ENCODE results near the gene MVB12B.

Gene MVB12B

DNA sequence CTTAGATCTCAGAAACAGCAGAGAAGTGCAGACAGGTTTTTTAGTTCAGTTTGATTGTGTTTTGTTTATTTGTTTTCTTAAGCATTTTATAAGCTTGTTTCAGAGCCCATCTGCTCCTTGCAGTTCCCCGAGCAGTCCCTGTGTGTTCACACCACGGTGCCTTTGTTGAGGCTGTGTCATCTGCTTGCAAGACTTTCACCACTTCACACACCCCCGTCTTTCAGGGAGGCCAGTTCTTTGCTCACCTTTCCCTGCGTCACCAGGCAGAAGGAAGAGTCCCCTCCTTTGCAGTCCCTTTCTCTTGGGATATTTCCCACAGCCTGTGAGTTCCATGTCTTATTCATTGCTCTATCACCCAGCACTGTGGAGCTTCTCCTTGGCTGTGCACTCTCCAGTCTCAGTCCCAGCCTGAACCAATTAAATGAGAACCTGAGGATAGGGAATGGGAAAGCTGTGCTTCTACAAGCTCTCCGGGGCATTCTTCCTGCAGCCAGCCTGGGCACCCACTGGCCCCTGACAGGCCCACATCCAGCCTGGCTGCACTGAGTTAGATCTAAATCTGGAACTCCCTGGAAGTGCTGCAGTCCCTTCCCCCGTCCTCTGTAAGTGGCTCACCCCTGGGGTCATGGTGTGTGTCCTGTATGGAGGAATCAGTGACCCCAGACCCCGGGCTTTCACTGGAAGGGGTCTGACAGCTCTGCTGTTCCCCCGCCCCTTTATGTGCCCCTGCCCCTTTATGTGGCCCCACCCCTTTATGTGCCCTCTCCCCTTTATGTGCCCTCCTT is 5.5 kb downstream of the MVB12B start:
- DNase-seq: no peak

DNA sequence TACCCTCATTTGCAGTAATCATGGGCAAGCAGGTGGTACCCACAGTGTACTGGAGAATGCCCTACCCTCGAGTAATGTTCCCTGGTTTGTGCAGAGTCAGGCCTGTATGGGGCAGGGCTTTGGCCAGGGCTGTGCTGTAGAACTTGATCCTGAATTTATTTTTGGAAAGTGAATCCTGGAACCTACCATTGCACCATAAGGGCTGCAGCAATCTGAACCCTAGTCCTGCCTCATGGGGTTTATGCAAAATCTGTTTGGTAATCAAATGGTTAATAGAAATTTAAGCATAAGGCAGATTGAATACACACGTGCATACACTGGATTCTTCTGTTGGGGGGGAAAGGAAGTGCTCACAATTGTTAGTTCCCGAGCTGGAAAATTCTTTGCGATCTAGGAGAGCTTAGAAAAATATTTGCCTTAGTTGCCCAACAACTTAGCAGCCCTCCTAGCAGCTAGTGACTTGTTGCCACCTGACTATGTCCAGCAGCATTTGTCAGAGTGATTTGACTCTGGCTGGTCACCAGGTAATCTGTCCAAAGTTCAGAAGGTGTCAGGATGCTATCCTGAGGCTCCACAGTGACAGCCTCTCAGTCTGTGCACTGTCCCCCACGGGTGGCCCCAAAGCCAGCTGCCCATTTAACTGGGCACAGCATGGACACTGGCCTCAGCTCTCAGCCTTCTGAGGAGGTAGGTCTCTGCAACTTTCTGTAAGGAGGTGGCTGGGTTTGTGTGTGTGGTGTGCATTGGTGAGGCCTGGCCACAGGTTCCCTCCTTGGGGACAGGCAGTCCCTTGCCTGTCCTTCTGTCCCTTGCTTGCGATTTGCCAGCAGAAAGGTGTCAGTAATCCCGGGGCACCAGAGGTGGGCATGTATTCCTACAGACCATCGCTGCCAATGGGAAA is 8.3 kb downstream of the MVB12B start:
- no peak for DNase-seq

DNA sequence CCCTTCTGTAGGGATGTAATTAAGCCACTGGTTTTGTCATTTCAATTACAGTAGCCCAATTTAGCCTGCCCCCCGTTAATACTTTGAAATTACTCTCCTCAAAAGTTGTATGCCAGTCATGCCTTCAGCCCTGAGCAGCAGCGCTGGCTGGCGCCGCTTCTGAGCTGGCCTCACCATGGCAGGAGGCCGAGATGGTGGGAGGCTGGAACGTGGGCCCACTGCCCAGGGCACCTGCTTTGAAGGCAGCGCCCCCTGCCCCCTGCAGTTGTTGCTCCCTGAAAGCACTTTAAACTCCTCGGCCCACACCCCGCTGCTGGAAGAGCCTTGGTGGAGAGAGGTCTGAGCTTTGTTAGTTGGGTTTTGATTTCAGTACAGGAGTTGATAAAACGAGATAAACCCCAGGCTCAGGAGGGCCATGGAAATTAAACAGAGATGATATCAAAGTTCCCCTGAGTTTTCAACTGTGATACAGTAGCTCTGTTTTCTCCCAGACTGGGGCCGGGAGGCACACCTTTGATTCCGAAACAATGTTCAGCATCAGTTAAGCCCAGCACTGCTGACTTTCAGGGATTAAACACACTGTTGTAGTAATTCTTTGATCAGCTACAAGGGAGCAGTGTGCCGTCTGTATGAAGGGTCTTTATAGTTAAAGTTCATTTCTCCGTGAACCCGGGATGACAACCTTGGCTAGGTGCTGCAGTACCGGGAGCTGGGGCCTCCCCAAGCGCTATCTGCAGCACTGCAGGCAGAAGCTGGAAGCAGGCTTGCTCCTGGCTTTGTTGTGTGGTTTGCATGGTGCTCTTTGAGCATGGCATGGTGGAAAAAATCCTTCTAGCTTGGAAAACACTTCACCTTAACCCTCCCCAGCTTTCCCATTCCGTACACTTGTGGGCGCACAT is 9.5 kb downstream of the MVB12B start:
- no peak for DNase-seq

DNA sequence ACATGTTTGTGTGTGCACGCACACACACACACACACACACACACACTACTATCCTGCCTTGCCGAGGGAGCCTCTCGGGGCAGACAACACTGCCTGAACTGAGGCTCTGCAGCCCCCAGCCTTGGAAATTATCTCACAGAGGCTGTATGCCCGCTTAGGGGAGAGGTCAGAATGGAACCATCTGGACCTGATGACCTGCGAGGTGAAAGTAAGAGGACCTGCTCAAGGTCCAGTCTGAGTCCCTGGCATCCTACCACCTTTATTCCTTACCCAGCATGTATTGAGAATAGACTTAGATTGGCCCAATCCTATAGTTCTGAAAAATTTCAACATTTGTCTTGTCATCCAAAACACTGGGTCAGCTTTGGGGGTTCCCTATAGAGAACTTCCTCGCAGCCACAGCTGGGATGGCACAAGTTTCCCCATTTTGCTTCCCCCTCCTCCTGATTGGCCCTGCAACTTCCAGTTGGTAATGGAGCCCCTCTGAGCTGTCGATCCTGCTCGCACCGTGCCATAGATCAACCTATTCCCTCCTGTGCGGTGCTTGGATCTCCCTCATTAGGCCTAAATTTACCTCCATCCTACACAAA is 10.2 kb downstream of the MVB12B start:
- no peak for DNase-seq

DNA sequence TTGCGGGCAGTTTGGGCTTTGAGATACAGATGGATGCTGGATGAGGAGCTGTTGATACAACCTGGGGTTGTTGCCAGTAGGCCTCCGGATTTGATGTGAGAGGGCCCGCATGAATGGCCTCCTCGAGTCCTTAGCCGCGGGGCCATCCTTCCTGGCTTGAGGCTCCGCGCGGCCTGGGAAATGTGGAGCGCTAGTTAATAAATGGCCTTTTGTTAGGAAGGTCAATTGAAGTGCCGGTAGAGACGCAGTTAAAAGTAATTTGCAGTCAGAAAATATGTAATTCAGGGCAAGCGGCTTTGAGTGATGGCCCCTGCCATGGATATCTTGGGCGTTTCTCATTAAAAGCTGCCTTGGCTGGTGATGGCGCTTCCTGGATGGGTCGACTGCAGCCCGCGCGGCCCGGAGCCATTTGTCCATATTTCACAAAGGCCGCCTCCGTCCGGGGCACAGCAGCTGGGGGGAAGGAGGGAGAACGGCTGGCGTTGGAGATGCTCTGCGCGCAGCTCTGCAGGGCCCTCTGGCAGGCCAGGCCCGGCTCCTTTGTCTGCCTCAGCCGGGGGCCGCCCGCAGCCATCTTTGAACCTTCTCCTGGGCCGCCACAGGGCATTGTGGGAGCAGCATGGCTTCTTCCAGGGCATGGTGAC is 11.2 kb downstream of the MVB12B start:
- DNase-seq: no peak

DNA sequence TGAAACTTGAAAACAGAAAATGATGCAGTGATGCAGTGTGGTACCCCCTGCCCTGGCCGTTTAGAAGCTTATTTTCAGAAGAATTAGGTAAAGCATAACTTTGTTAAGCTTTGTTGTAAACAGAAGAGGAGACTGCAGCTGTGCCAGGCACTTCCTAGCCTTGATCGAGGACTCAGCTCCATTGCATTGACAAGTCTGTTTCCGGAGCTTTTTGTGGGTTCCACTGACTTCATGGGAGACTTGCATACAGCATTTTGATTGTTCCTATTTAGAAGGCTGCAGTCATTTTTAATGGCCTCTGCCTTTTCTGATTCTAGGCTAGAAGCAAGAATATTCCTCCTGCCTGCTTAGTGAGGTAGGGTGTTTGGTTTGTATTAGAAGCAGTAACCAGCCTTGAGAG is 12.3 kb downstream of the MVB12B start:
- DNase-seq: no peak

DNA sequence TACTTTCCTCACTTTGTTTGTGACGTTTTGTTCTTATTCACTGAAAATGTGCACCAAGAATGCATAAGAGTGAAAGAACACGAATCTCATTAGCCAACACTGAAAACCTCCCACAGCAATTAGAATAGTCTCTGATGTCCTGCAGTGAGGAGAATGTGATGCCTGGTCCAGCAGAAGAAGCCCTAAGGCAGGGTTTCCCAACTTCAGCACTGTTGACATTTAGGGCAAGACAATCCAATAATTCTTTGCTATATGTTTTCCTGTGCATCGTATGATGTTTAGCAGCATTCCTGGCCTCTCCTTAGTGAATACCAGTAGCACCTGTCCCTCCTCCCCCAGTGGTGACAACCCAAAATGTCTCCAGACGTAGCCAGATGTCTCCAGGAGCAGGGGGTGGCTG is 14.8 kb downstream of the MVB12B start:
- no peak for DNase-seq

DNA sequence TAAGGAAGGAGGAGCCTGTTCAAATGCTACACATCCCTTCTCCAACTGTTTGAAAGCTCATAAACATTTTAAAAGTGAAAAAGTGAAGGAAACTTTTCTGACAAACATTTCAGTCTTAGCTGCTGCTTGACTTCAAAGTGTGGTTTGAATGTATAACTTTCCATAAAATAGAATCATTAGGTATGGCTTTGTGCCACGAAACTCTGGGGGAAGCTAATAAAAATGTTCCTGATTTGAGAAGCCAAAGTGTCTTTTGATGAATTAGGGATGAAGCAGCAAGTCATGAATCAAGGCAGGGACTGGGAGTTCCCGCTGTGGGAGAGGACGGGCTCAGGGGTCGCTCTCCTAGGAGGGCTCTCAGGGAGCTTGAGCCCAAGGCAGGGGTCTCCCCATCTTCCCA is 15.3 kb downstream of the MVB12B start:
- no peak for DNase-seq

DNA sequence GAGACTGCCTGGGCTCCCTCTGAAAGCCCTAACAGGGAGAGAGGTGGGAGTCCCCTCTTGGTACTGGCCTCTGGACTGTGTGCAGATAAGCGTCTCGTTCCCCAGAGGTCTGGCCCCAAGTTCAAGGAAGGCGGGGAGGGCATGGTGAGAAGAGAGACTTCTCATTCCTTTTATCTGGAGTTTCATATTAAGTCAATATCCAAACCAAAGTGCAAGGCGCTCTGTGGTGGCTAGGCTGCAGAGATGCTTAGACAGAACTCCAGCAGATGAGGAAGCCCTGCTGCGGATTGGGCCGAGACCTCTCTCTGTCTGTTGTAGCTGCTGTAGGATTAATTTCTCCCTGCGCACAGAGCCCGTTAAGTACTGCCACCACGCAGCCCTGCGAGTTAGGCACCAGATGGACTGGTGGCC is 16.0 kb downstream of the MVB12B start:
- no peak for DNase-seq

DNA sequence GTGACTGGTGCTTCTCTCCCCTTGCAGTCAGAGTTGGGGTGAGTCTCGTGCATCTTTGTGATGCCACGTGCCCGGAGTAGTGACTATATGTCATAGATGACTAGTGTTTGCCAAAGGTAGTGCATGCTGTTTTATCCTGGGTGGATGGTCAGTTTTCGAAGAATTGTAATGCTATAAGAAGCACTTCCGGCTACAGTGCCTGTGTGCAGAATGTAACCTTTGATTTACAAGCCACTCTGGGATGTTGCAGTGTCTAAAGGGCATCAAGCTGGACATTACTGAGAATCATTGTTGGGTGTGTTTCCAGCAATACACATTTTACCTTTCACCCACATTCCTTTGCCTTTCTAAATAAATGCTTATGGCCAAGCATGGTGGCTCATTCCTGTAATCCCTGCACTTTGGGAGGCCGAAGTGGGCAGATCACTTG is 16.7 kb downstream of the MVB12B start:
- DNase-seq: no peak

DNA sequence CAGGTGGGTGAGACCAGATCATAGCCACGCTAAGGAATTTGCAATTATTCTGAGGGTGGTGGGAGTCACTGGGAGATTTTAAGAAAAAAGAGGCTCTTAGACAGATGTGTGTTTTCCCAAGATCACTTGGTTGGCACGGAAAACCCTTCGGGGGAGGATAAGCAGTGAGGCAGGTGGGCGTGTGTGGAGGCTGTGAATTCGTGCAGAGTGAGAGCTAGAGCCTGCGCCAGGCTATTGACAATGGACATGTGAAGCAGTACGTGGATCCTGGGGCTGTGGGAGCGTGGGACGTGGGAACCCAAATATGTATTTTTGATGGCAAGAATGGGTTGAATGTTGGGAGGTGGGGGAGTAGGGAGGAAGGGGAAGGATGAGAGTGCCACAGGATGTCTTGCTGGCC is 19.4 kb downstream of the MVB12B start:
- no peak for DNase-seq

DNA sequence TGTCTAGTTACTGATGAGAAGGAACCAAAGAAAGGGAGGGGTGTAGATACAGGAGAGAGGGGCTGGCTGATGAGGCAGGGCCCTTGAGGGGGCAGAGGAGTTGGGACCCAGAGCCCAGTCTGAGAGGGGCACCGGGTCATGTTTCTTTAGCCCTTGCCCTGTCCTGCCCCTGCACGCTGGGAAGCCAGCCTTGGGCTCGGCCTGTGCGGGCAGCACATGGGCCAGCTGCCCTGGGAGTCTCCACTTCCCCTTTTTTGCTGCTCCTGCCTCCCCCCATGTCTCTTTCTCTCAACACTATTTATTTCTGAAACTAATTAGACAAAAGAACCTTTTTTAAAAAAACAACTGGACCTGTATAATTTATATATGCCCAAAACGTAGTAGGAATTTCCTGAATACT is 20.5 kb downstream of the MVB12B start:
- DNase-seq: no peak

DNA sequence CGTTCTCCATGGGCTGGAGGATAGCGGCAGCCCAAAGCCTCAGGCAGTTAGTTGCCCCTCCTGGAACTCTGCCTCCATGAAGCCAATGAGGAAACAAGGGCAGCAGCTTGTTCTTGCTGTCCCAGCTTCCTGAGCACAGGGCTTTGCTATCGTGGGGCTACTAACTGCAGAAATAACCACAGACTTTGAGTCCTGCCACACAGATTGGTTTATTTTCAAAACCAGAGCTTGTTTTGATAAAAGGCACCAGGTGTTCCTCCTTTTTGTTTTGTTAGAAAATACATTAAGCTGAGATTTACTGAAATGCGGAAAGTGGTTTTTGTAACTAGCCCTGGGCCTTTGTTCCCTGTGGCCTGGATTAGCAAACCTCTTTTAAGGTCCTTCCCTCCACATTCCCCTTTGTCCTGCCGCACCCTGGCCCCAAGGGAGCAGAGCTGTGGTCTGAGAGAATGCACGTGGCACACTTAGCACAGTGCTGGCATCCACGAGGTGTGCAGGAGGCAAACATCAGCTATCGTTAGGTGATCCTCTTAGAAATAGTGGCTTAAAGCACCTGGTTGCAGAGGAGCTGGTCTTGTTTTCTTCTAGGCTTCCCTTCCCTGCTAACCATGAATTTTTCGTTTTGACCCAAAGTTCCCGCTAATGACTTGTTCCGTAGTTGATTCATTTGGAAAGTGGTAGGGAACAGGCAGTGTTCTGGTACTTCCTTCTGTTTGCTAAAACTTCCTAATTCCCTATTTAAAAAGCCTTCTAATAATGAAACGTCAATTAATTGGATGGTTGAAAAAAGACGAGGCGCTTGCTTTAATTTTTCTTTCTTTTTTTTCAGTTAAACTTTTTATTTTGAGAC is 21.5 kb downstream of the MVB12B start:
- no peak for DNase-seq

DNA sequence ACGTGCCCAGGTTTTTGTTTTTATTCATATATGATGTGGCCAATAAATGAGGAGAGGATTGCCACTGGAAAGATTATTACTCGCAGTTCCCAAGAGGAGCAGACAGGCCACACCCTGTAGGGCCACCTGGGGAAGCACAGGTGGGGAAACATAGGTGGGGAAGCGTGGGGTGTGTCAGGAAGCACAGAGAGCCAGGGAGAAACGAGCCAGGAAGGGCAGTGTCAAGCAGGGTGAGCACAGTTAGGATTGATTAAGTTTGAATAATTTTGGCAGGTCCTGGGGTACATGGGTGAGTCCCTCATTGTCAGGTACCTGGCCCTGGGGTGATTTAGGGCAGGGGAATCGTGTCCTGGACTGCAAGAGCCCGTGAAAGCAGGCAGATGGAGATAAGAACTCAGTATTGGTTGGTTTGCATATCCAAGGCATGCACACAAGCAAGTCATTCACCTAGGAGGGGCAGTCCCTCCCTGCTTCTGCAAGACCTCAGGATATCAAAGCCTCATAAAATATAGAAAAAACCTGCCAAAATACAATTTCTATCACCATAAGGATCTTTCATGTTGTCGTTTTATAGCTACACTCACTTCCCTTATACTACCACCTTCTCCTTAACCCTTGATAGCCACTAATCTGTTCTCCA is 22.4 kb downstream of the MVB12B start:
- DNase-seq: no peak

DNA sequence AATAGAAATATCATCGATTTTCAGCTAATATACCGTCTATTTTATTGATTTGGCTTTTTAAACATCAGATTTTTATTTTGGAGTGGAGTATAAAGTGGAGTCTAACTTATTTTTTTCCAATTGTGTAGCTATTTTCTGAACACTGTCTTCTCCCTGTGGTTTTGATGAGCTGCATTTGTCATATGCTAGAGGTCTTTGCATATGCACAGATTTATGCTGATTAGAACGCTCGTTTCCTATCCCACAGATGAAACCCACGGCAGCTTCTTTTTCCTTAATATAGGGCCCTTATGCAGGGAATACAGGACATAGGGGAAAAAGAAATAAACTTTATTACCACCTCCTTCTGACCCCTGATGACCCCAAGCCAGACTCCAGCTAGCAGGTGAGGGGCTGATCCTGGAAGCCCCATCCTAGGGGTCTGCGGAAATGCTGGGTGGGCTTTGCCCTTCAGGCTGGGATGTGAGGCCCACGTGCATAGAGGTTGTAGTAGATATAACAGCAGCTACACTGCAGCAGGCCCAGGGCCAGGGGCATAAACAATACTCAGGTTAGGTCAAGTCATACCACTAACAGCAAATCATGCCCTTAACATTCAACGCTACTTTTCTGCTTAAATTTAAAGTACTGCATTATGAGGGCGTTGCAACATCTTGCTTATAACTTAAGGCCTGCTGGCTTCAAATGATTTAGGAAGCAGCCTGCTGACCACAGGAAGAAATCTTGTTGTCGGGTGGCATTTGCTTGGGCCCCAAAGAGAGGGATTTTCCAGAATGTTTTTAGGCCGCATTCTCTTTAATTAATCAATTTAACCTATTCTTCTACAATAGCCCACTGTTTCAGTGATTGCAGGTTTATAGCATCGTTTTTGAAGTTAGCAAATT is 28.5 kb downstream of the MVB12B start:
- no peak for DNase-seq

DNA sequence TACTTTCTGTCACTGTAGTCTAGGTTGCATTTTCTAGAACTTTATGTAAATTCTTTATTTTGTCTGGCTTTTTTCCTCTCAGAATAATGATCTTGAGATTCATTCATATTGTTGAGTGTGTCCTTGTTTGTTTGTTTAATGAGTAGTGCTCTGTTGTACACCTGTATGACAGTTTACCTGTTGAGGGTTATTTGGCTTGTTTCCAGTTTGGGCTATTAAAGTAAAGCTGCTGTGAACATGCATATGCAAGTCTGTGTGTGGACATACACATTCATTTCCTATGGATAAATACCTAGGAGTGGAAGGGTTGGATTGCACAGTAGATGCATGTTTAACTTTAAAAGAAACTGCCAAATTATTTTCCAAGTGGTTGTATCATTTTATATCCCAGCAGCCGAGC is 30.4 kb downstream of the MVB12B start:
- DNase-seq: no peak

DNA sequence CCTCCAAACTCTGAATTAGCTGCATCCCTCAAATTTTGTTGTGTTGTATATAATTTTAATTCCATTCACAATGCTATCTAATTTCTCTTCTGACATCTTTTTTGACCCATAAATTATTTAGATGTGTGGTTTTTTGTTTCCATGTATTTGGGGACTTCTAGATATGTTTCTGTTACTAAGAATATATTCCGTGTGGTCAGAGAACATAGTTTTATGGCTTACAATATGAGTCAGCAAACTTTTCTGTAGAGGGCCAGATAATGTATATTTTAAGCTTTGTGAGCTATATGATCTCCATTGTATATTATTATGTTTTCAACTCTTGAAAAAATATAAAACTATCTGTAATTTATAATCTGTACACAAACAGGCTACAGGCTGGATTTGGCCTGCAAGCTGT is 33.4 kb downstream of the MVB12B start:
- no peak for DNase-seq

DNA sequence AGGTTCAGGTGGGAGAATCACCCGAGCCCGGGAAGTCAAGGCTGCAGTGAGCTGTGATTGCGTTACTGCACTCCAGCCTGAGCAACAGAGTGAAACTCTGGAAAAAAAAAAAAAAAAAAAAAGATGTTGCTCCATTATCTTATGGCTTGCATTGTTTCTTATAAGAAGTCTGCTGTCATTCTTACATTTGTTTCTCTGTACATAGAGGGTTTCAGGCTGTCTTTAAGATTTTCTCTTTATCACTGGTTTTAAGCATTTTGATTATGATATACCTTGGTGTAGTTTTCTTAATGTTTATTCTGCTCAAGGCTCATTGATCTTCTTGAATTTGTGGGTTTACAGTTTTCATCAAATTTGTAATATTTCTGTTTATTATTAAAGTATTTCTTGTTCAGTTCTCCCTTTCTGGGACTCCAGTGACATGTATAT is 35.2 kb downstream of the MVB12B start:
- DNase-seq: no peak

DNA sequence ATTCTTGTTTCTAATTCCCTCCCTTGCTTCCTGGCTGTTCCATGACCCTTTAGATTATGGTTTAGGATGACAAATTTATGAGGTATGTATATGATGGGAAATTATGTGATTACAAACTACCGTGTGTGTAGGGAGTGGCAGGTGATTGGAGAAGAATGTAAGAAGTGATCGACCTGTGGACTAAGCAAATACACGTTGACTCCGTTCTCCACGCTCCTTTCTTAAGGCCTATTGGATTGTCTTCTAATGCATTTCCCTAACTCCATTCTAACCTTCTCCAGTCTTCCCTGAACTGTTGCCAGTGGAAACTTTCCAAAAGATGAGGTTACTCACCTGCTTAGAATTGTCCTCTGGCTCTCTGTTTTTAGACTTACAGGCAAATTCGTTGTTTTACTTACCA is 36.6 kb downstream of the MVB12B start:
- no peak for DNase-seq

All from stimulated activated CD4-positive, alpha-beta T cell treated with anti-CD3 and anti-CD28 coated beads, Interleukin-2, amount 100 ng/mL, for 24 hours (primary cell).